Embryonic facial prominence (tissue), 1 donor: ENCODE data around the gene NRG3.
"Not testable (repeated sequence)": the region's sequence is repeated elsewhere in the genome, so short reads cannot be mapped to it uniquely, and the experiment has no call there.

ENCODE experiments used
- DNase-seq: peaks from one replicate; pipeline ENCODE4 v3.0.0-alpha.2; 2016; ENCODE audit errors: extremely low spot score

NRG3 gene

DNA sequence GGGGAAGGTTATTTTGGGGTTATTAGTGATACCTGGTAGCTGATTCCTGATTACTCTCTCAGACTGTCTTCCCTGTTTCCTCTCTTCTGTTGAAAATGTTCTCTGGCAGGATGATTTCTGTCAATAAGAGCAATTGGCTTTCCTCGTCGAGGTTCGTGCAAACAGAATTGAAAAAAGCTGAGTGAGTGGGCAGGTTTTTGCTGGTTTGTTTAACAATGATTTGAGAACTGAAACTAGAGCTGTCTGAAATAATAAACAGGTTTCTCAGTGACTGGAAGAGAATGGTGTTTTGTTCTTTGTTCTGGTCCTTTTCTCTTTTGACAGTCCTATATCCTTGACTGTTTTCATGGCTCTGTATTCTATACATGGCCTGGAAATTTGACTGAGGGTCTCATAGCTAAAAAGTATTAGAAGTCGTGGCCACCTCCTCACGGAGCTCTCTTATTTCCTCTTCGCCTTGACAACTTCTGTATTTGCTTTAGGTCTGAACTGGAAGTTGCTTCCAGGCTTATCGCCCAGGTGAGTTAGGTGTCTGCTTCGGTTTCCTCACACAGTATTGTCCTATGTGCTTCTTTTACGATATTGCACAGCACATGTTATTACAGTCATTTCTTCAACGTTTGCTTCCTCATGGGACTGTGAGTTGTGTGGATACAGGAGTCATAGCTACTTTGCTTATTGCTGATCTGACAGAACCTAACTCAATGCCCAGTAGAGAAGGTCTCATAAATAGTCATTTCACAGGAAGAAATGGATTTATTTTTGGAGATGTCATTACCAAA, 403.6 kb downstream of the NRG3 start:
- DNase-seq: no peak

DNA sequence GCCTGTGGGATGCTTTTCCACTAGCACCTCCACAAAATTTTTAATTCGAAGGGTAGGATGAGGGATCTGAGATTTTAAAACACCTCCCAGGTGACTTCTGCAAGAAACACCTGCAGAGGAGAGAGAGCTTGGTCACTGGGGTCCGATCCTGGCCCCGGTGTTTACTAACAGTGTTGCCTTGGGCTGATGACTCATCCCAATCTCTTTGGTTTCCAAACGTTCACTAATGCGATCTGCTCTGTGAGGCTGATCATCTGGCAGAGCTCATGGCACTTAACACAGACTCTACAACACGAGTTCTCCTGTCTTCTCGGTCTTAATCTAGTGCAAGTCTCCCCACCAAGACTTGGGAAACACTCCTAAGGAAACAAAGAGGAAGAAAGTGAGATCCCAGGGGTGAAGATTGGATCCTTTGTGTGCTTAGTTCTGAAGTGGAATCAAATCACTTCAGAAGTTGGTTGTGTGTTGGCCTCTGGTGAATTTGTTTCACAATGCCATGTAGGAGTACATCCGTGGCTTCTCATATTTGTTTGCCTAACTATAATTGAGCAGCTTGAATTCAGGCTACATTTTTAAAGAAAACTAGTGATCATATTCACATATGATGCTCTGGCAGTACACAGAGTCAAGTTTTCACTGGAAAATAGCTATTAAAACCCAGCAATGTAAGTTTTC, 407.9 kb downstream of the NRG3 start:
- DNase-seq: no peak

DNA sequence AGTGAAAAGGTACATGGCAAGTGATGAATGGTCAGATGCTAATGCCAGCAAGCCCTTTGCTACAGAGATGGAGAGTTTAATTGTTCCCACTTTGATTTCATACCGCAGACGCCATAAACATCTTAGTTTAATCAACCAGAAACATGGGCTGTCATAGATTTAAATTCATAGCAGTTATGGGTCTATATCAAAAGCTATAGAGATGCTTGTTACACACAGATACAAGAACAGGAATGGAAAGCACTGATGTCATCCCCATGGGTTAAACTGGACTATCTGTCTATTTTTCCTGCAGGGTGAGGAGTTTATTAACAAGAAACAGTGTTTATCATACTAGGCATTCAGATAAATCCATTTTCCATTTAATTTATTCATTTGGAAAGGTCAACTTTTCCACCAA, 409.2 kb downstream of the NRG3 start:
- no peak for DNase-seq

DNA sequence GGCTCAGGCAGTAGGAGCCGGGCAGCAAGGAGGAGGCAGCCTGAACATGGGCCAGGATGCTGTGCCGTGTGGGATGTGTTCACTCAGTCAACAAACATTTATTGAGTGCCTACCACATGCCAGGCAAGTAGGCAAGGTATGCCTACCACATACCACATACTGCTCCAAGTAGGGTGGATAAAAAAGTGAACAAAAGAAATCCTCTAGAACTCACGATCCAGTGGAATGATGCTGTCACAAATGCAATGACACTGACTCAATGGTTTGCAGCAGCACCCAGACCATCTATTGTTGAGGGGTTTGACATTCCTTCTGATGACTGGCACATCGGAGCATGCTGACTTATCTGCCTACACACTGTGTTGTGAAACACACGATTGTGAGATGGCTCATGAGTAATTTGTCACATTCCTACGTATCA, 413.5 kb downstream of the NRG3 start:
- no peak for DNase-seq

DNA sequence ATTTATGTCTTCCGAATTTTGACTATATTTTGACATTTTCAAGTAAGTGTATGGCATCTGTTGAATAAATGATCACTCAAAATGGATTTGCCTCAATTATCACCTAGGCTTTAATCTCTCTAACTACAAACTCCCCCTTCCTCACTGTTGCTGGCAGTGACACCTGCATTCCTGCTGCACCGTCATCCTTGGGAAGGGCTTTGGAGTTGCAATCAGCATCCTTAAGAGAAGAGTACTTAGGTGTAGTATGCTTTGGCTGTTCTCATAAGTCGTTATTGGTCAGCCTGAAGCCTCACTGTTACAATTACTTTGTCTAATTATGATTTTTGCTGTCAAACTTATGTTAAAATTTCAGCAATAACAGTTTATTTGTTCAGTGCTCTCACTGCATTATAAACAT, 415.0 kb downstream of the NRG3 start:
- DNase-seq: no peak

DNA sequence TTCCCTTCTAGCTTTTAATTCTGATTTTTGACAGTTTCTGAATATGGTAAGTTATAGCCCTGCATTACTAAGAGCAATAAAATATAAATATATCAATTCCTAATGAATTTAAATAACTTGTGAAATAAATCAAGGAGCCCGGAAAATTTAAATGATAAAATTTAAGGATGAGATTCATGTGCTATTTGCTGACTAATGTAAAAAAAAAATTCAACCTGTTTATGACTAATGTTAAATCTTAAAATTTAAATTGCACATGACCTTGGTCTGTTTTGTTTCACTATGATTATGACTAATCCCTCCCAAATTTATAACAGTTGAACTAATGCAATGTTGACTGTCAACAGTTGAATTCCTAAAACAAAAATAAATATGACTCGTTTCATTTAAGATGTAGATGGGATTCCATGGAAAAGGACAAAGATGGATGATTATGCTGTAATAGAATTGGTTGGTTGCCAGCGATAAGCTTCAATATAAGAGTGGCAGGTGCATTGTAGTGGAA, 419.9 kb downstream of the NRG3 start:
- DNase-seq: no peak

DNA sequence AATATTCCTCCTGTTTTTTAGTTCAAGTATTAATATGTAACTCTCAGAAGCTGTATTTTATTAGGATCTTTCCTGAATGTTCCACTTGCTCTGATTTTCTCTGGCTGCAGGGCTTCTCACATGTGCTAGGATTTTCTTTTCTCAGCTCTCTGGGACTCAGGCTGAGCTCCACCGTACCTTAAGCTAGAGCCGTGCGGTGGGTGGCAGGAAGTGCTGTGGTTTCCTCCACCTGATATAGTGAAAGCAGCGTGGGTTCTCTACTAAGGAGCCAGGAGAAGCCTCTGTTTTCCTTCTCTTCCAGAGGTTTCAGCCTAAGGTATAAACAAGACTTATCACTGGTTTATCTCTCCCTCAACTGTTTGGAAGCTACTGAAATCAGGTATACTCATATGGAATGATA, 433.6 kb downstream of the NRG3 start:
- DNase-seq: no peak

DNA sequence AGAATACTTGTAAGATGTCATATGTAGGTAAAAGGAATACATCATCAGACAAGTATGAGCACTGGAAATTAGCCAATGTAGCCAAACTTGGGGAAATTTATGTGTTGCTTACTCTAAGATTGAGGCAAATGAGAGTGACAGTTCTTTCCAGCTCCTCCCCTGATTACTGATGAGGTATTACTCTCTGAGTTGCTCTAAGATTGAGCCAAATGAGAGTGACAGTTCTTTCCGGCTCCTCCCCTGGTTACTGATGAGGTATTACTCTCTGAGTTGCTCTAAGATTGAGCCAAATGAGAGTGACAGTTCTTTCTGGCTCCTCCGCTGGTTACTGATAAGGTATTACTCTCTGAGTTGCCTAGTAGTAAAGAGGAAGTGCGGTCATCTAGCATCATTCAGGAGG, 435.8 kb downstream of the NRG3 start:
- no peak for DNase-seq

DNA sequence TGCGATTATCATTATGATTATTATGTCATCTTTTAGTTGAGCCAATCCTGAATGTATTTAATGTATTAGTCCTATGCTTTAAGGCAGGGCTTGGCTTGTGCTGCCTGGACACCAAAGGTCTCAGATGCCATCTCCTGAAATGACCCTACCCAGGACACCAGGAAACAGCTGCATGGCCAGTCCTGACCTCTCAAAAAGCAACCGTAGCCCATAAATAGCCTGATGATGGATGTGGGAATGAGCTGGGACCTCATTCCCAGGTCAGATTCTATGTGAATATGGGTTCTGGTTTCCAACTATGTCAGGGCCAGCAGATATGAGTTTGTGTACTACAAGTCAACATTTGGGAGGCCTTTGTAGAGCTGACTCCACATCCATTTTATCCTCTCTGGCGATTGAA, 438.4 kb downstream of the NRG3 start:
- DNase-seq: no peak

DNA sequence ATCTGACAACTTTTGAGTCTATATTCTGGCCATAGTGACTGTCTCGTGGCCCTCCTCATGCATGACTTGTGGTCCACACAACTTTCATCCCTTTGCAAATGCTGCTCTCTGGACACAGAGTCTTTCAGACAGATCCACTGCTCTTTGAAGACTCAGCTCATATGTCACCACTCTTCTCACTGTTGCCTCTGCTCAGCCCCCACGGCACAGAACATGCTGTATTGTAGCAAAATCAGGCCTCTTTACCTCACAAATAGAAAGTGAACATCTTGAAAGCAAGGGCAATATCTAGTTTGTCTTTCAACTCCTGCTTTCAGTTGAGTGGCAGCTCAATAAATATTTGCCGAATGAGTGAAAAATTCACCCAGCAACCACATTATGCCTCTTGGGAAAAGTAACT, 443.5 kb downstream of the NRG3 start:
- no peak for DNase-seq

DNA sequence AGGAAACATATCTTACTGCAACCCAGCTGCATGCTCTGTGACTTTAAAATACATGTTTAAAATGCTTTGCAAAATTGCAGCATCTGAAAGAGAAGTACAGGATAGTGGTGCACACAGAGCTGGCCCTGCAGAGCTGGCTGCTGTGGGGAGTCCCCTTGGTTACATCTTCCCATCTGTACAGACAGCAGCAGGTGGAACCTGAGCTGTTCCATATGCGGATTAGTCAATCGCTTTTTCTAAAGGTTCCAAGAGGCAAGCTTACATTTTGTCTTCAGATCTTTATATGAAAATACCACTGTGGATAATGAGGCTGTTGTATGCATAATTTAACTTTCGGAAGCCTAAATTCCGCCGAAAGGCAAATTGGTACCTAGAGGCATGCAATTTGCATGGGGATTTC, 444.1 kb downstream of the NRG3 start:
- DNase-seq: no peak

DNA sequence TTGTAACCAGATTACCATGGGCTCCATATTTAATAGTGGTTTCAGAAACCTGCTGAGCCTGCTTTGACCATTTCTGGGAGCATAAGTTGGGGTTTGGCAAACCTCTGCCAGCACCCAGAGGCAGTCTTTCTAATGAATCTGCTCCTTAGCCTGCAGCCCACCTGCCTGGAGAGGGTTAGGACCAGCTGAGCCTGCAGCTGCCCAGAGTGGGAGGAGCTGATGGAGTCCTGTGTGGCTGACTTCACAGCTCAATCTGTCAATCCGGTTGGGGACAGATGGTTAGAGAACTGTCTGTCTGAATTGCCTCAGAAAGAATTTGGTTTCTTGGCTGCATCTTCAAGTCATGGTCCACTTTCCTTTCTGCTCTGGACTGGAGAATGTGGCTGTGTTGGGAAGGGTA, 444.6 kb downstream of the NRG3 start:
- no peak for DNase-seq

DNA sequence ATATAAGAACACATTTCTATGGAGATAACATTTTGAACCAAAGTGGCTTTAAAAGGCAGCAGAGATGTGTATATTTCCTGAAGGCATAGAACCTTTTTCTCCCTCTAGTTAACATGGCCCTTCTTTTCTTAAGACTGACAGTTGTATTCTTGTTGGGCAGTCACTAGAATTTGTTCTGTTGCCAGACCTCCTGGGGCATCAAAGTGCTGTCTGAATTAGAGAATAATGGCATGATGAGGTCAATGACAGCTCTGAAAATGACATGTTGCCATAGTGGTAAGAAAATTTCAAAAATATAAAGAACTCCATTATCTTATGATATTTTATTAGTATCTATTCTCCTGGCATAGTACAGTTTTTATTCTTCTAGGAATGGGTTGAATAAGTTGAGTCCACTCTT, 446.7 kb downstream of the NRG3 start:
- DNase-seq: no peak

DNA sequence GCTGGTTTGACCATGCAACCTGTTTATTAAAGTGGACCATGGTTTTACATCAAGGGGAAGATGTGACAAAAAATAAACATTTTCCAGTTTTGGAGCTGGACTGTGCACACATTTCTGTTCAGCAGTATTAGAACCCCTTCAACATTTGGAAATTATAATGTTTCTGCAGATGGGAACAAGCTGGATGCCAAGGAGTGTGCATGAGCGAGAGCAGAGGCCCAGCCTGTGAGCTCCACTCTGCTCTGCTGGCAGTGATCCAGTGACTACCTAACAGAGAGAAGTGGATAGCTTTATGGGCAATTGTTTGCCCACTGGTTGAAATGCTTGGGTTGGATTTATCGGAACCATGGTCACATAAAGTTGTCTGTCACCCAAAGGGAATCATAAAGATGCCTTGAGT, 456.7 kb downstream of the NRG3 start:
- DNase-seq: no peak

DNA sequence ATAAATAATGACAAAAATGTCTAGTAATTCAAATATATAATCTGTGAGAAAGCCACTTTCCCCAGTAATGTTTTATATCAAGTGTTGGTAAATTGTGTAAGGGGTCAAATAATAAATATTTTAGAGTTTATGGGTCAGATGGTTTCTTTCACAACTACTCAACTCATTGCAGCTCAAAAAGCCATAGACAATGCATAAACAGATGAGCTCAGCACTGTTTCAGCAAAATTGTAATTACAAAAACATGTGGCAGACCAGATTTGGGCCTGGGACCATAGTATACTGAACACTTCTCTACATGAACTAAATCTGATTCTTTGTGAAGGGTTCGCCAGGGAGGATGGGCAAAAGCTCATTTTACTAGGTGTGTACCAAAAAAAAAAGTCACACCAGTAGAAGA, 460.8 kb downstream of the NRG3 start:
- no peak for DNase-seq

DNA sequence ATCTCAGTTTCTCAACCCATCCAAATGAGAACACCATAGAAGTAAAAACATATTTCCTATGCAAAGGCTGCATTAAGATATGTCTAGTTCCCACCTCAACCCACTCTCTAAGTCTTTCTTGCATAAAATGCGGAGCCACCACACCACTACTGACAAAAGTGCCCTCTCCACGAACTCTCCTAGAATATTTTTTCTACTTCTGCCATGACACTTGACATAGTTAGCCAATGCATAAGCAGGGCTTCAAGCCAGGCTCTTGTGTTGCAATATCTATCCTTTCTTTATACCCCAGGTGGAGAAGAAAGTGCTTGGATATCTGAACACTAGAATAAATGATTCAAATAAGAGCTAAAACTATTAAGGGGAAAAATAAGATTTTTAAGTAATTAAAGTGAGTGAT, 465.2 kb downstream of the NRG3 start:
- DNase-seq: no peak

DNA sequence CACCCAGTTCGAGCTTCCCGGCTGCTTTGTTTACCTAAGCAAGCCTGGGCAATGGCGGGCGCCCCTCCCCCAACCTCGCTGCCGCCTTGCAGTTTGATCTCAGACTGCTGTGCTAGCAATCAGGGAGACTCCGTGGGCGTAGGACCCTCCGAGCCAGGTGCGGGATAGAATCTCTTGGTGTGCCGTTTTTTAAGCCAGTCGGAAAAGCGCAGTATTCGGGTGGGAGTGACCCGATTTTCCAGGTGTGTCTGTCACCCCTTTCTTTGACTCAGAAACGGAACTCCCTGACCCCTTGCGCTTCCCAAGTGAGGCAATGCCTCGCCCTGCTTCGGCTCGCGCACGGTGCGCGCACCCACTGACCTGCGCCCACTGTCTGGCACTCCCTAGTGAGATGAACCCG, 474.6 kb downstream of the NRG3 start:
- DNase-seq: not testable (repeated sequence)

DNA sequence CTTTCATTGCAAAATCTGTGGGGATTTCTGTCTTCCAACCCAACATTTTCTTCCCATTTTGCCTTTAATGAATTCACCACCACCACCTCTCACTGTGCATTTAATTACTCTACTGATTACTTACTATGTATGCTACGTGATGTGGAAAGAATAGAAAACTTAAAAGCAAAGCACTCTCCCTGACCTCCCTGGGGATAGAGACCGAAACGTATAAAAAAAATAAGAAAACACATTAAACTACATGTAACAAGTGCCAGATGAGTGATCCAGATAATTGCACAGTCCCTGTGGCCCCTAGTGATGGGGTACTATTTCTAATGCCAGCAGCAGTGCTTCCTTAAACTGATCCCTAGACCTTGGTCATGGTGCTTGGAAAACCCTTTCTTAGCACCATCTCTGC, 478.4 kb downstream of the NRG3 start:
- DNase-seq: no peak

DNA sequence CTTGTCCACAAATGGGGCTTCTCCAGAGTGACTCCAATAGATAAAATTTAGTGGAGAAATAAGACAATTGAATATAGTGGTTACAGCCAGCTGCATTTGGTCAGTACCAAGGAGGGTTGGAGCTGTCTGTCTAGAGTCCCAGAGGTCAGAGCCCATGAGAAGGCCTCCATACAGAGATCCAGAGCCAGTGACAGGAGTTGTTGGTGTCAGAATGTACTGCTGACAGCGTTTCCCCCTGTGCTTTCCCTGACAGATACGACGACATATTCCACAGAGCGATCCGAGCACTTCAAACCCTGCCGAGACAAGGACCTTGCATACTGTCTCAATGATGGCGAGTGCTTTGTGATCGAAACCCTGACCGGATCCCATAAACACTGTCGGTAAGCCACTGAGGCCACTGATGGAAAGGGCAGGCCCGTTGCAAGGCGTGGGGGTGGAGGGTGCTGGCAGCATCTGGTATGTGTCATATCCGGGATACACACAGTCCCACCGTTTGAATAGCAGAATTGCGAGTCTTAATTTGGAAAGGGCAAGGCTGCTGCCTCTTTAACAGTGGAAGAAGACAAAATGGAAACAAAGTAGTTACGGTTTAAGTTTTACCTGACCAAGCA, 483.6 kb downstream of the NRG3 start:
- DNase-seq: no peak

DNA sequence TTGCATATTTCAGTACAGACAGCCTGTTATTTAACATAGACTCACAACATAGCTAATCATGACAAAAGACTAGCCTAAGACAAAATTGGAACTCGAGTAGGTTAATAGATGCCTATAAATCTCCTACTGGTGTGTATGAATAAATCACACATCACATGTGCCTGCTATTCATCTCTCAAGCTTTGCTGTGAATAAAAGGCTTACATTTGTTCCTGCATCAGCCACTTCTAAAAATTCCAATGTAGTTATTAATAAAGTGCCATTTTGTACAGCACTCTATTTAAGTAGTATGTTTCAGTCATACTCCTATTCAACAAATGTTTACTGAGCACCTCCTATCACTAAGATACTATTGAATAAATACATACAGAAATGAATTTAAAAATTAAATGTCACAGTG, 486.3 kb downstream of the NRG3 start:
- no peak for DNase-seq

DNA sequence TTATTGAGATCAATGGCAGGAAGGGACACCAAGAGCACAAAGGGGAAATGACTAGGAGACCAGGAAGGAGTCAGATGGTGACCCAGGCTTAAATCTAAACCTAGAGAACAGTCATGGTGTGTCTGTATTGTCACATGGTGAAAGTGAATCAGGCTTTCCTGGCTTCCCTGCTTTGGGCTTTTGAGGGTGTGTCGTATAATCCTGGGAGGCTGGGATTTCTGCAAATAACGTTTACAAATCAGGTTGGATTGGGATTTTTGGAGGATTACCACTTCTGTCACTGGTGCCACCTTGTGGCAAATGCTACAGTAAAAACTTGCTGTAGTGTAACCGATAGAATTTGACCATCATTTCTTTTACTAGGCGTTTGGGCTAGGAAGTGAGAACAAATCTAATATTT, 502.6 kb downstream of the NRG3 start:
- no peak for DNase-seq

DNA sequence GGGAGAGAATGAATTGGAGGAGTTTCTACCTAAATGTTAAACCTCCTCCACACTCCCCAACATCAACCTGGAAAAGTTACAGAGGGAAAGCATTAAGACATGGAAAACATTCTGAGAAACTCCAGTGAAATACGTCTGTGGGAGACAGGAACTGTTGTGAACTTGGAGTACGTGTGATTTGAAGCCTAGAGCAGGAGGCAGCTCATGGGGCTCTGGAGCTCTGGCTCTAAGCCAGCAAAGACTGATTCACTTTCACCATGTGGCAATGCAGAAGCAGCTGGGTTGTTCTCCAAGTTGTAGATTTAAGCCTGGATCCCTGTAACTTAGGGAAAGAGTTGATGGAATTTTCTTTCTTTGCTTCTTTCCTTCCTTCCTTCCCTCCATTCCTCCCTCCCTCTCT, 503.2 kb downstream of the NRG3 start:
- DNase-seq: no peak

DNA sequence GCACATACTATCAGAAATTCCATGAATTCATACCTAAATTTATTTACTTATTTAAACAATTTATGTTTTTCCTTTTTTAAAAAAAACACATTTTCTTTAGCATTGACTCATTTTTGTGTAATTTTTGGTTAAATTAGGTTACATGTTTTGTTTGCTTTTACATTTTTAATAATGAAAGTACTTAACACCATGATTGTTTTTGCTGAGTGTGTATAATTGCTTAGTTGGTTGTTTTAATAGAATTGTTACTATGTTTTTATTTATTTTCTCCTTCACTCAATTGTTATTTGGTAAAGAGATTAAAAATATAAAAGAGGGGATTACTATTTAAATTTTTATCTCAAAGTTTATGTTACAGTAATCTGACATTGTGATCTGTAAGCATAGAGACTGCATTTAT, 508.4 kb downstream of the NRG3 start:
- no peak for DNase-seq
